SW 1271 (cell line): Measurements from ENCODE around the gene TRIM2.
"Not testable (repeated sequence)": the region's sequence is repeated elsewhere in the genome, so short reads cannot be mapped to it uniquely, and the experiment has no call there.

Experiments
- DNase-seq, 2 experiments: peaks; one replicate each; lab custom pipeline; 2025; lab: John Stamatoyannopoulos, UW

The TRIM2 gene

DNA sequence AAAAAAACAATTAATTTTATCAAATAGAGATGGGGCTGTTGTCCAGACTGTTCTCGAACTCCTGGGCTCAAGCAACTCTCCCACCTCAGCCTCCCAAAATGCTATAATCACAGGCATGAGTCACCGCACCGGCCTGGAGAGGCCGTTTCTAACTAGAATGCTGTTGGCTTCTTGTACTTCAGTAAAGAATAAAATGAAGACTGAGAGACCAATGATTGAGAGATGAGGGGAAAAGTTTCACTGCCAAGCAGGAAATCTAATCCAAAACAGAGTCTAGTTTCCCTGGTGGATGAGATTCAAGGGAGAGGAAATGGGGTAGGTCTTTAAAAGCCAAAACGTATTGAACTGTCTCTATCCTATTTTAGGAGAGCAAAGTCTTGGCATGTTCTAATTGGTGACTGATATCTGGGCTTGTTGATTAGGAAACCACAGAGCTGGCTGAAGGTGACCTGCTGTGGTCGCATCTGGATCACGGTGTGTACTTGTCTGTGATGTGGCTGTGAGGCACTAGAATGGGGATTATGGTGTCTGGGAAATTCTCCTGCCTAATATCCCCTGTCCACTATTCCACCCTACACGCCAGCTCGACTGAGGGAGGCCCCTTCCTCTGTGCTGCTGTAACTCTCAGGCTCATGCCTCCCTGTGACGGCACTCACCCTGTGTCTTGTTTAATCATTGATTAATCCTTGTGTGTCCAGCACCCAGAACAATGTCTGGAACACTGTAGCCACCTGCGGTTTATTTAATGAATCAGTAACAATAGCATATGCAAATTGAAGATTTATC is 15.0 kb upstream of the TRIM2 start:
- no peak for DNase-seq

DNA sequence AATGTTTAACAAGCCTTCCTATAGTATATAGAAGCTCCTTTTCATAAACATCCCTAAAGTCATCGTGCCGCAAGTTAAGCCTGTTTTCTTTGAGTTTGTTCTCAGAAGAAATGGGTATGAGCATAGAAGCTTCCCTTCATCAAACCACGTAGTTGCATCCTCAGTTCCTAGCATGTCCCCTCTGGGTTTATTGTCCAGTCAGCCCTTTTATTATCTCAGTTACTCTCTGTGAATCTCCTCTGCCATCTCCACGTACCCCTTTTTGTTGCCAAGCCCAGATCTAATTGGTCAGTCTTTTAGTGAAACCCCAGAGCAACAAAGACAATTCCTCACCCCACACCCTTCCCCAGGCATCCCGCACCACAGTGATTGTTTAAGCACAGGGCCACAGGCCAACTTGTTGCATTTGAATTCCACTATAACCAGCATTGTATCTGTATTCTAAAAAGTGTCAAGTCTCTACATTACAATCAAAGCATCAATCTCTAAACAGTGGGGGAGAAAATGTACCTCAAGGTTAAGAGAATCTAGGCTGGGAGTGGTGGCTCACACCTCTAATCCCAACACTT is 12.4 kb upstream of the TRIM2 start:
- no peak for DNase-seq

DNA sequence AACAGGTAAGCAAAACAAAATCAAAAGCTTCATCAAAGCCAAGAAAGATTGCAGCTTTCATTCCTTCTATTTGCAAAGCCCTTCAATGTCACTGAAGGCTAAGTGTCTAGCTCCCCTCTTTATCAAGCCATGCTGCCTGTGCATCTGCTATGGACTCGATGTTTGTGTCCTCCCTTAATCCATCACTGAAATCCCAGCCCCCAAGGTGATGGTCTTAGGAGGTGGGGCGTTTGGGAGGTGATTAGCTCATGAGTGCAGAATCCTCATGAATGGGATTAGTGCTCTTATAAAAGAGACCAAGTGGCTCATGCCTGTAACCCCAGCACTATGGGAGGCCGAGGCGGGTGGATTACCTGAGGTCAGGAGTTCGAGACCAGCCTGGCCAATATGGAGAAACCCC is 6.9 kb upstream of the TRIM2 start:
- DNase-seq, result no peak

DNA sequence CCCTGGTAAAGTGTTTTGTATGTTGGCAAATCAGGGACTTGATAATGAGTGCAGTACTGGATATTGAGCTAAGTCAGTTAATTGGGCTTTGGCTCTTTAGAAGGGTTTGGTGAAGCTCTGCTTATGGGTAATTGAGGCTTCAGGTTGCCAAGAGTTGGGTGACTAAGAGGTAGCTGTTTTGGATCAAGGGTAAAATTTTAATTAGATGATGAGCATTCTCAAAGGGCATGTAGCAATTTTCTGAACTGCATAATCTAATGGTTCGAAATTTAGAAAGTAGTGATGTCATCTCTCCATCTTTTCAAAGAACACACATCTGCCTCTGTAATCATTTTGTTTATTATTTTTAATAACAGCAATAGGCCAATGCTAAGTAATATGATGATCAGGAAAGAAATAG is 5.5 kb upstream of the TRIM2 start:
- DNase-seq, result no peak

DNA sequence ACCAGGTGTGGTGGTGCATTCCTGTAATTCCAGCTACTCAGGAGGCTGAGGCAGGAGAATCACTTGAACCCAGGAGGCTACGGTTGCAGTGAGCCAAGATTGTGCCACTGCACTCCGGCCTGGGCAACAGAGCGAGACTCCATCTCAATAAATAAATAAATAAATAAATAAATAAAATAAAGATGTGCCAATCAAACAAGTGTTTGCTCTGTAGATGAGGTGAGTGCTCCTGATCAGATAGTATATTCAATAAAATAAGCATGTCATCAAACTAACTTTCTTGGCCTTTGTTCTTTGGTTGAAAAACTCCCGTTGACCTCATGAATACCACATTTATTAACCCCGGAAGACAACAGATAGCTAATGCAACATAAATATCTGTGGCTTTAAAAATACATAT is 497 bp upstream of the TRIM2 start:
- not testable (repeated sequence) for DNase-seq

DNA sequence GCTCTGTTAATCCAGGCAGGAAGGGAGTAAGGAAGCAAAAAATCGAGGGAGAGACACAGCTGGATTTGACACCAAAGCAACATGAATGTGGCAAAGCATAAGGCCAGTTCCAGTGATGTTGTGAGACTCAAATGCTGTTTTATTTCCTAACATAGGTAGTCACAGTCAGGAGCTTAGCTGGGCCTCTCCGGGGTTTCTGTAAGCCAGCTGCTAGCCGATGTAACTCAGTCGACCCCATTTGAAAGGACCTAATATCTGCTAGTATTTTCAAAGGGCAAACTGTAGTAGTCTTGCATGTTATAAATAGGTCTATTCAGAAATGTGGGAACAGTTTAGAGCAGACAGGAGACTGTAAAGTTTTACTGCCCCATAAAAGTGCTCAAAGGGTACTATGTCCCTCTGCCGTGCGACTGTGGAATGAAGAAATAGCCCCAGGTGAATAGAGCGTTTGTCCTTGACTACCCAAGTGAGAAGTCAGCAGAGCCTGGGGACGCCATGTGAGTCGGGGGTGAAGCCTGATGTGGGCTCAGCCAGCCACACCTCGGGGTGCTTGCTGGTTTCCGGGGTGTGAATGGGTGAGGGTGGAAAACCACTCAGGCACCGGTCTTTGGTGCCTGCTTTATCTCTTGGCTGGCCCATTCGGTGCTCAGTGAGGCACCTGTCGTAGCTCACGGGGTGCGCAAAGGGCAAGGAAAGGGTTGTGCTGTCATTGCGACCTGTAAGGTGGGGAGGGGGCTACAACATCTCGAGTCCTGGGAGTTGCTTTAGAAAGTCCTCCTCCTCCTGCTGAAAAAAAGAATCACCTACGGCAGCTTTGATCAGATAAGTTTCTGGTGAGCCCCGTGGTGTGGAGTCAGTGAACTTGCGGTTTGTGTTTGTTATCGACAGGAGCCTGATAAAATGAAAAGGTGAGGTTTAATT is 745 bp downstream of the TRIM2 start:
- DNase-seq, result no peak

DNA sequence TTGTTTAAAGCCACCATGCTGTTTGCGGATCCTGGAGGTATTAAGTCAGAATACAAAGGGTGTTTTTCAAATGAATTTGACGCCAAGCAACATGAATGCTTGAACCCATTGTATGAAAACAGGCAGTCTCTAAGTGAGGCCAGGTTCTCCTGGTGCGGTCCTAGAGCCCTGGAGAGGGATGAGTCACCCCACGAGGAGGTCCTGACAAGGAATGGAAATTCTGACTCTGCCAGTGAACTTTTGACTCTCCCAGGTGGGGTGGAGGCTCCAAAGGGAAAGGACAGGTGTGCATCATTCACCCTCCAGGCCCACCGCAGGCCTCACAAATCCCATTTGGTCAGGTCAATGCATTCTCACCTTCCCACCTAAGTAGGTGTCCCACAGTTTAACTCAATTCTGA is 1.5 kb downstream of the TRIM2 start:
- DNase-seq, result no peak

DNA sequence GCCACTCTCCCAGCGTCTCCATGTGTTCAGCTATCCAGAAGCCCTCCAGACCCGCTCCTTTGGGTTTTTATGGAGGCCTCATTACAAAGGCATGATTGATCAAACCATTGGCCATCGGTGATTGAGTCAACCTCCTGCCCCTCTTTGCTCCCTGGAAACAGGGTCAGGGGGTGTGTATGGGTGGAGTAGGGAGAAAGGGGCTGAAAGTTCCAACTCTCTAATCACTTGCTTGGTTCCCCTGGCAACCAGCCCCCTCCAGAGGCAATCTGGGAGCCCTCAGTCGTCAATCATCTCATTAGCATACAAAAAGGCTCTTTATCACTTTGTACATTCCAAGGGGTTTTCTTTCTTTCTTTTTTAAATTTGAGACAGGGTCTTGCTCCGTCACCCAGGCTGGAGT is 2.3 kb downstream of the TRIM2 start:
- DNase-seq, result no peak

DNA sequence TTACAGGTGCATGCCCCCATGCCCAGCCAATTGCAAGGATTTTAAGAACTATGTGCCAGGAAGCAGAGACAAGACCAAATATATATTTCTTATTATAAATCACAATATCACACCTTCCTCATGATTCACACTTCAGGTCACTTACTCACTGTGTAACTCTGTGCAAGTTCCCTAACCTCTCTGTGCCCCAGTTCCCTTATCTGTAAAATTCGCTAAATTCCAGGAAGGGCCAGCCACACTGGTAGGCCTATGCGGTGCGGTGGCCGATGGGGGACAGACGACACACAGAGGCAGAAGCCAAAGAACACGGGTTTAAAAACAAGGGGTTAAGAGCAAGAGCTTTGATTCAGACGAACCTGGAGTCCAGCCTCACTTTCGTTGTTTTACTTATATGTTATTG is 2.8 kb downstream of the TRIM2 start:
- DNase-seq, result no peak

DNA sequence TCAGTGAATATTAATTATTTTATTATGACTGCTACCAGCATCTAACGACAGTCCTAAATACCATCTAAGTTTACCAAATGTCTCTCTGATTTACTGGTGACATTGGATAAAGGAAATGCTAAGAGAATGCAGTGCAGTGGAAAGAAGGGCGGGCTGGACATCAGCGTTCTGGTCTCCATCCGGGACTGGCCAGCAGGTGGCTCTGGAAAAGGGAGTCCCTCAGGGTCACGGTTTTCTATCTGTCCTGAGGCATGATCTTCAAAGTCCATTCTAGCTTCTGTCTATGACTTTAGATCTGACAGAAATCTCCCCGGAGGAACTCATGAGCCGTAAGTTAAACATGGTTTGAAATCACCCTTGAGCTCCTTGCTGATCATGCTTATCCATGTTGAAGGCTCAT is 3.3 kb downstream of the TRIM2 start:
- peak in 1 of 2 experiments; percentile 27 for DNase-seq

DNA sequence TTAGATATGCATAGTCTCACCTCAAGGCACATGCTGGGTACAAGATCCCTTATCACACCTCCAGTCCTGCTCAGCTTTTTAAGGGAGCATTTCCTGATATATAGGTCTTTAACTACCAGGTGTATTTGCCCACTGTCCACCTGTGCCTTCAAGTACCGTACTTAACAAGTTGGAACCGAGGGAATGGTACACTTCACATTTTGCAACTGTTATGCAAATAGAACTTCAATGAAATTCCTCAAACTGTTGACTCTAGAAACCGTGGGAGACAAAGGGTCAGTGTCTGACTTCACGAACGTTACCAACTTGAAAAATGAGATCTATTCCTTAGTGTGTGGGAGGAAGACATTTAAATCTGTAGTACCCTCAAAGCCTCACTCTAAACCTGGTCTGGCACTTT is 5.2 kb downstream of the TRIM2 start:
- DNase-seq, result no peak

DNA sequence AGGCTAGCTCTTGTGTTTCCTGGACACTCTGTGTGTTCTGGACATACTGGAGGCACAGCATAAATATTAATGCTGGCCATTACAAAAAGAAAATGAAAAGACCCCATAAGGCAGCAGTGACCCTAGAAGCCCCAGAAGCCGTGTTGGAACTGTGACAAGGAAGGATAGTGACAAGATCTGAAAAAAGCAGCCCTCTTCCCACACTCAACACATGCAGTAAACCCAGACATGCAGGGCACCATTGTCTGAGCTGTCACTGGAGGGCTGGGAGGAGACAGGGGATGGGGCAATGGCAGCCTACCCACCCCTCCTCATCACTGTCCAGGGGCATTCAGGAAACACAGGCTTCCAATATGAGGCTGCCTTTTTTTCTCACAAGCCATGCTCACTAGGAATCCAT is 6.5 kb downstream of the TRIM2 start:
- no peak for DNase-seq

DNA sequence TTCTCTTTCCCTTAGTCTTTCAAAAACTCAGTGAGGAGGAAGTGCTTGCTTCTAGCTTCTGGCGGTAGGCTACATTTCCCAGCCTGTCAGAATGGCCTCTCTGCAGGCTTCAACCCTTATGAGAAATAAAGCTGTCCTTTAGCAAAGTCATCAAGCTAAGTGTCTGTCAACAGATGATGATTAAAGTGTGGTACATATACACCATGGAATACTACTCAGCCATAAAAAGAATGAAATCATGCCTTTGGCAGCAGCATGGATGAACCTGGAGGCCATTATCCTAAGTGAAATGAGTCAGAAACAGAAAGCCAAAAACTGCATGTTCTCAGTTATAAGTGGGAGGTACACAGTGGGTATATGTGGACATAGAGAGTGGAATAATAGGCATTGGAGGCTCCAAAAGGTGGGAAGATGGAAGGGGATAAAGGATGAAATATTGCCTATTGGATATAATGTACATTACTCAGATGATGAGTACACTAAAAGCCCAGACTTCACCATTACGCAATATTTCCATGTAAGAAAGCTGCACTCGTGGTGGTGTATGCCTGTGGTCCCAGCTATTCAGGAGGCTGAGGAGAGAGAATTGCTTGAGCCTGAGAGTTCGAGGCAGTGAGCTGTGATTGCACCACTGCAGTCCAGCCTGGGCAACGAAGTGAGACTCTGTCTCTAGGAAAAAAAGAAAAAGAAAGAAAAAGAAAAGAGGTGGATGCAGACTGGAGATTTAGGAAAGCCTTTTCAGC is 7.9 kb downstream of the TRIM2 start:
- DNase-seq, result no peak

DNA sequence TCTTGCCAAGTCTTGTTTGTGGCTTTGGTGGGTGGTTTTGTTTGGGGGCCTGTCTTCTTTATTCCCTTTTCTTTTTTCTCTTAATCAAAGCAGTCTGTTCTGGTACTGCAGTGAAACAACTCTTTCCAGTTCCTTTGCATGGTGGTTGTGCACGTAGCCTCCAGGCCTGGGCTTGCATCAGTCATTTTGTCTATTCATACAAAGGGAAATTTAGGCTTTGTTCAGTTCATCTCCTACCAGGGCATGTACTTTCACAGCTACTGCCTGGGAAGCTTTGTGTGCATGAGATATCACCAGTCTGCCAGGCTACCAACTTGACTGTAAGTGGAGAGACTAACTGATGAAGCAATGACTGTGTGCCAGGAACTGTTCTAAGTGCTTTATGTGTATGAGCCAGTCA is 8.5 kb downstream of the TRIM2 start:
- no peak for DNase-seq

DNA sequence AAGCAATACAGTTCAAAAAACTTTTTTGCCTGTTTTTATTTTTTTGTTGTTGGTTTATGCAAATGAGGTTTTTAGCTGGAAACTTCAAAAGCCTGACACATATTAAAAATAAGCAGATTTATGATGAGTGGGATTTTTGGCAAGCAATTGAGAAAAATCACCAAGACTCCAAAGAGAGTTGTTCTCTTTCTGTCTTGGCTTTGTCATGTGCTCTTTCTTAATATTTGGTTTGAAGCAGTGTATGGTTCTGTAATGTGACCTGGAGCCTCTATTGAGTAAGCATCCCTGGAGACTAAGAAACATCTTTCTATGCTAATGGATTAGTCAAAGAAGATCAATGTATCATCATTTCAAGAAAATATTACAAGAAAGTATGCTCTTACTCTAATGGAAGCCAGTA is 11.7 kb downstream of the TRIM2 start:
- DNase-seq, result no peak

DNA sequence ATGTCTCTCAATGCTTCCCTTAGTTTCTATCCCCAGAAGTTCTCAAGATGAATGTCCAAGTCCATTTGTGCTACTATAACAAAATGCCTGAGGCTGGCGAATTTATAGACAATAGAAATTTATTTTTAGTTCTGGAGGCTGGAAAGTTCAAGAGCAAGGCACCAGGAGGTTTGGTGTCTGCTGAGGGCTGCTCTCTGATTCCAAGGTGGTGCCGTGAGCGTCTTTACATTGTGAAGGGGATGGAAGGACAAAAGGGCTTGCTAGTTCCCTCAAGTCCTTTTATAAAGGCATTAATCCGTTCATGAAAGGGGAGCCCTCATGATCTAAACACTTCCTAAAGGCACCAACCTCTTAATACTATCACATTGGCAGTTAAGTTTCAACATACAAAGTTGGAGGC is 12.3 kb downstream of the TRIM2 start:
- no peak for DNase-seq

DNA sequence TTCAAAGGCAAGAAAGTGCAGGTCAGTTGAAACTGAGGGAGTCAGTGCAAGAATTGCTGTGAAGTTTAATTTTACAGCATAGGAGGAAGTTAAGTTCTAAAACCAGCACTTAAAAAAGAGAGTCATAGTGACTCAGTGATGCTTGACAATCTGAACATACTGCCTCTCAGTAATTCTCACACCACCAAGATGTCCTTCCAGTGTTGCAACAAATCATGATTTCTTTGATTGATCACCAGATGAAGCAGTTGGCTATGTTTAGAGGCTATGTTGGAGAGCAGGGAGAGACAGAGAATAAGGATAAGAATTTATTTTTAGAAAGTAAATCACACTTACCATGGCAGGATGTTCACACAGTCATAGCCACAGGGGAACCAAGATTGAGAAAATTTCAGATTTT is 13.2 kb downstream of the TRIM2 start:
- no peak for DNase-seq

DNA sequence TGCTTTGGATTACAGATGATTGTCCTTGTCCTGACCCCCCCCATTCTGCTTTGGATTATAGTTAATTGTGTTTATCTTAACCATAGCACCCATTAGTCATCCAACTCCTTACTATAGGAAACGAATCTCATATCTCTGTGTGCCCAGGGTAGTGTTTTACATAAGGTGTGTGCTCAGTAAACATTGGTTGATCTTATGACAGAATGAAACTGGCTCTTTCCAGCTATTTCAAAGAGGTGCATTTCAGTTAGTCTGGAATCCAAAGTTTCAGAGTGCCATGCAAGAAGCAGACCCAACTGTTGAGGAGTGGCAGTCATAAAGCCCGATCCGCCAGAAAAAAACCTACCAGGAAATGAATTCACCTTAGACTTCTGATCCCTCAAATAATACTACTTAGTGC is 14.7 kb downstream of the TRIM2 start:
- DNase-seq, result no peak

DNA sequence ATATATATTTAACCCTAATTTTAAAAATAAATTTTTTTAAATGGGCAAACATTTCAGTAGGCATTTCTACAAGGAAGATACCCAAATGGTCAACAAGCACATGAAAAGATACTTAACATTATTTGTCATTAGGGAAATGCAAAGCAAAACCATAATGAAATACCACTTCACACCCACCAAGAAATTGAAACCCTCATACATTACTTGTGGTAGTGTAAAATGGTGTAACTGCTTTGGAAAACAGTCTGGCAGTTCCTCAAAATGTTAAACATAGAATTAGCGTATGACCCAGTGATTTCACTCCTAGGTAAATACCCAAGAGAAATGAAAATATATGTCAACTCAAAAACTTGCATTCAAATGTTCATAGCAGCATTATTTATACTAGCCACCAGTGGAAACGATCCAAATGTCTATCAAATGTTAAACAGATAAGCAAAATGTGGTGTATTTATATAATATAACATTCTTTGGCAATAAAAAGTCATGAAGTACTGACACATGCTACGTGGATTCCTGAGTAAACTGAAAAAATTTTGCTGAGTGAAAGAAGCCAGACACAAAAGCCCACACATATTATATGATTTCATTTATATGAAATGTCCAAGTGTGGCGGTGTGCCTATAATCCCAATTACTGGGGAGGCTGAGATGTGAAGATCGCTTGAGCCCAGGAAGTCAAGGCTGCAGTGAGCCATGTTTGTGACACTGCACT is 16.6 kb downstream of the TRIM2 start:
- no peak for DNase-seq

DNA sequence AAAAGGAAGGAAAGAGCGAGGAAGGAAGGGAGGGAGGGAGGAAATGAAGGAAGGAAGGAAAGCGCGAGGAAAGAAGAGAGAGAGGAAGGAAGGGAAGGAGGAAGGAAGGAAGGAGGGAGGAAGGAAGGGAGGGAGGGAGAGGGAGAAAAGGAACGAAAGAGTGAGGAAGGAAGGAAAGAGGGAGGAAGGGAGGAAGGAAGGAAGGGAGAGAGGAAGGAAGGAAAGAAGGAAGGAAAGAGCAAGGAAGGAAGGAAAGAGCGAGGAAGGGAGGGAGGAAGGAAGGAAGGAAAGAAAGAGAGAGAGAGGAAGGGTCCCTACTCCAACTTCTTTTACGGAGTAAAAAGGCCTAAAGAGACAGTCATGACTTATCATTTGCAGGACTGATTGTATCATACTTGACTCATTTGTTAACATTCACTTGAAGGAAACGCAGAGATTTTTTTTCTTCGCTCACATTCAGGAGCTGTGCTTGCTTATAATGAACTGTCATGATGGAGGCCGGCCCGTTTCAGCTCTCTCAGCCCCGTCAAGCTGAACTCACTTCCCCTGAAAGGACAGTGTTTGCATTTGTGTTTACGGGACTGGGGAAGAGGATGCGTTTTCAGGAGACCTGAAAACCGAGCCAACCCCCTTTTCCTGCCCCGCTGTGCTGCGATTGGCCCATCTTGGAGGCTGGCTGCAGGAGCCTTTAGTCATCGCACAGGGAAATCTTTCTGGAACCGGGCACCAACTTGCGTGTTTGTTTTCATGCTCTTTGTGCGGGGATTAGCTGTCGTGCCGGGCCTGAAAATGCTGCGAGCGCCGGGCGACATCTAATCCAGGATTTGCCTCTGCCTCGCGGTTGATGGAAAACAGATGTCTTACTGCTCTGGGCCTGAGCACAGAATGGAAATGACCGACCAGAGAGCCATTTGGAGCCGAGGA is 17.8 kb downstream of the TRIM2 start:
- no peak for DNase-seq
